ENCODE results near the gene ZNRF2.

GRCh38 chr7:30359957-30360356 is 75.6 kb downstream of the ZNRF2 start:
- TF ChIP-seq POLR2A (IDR thresholded peaks at IDR 0.05; ENCODE audit: low read depth, low read length) (no peak), ELK1 (IDR thresholded peaks at IDR 0.05; ENCODE audit: borderline replicate concordance, low read depth, low read length) (no peak), CTCF (conservative IDR thresholded peaks at IDR 0.05; ENCODE audit: low read depth, low read length) (no peak), SMC3 (IDR thresholded peaks at IDR 0.05; ENCODE audit: low read depth, low read length) (no peak), MXI1 (IDR thresholded peaks at IDR 0.05; ENCODE audit: borderline replicate concordance, low read depth, low read length) (no peak), MAFK (IDR thresholded peaks at IDR 0.05; ENCODE audit: low read depth, low read length) (no peak), RFX5 (IDR thresholded peaks at IDR 0.05; ENCODE audit: low read depth, low read length) (no peak), NFE2L2 (IDR thresholded peaks at IDR 0.05; ENCODE audit: low read depth, low read length) (no peak), RAD21 (IDR thresholded peaks at IDR 0.05; ENCODE audit: low read length) (no peak)
- TF ChIP-seq, protein P1, sequence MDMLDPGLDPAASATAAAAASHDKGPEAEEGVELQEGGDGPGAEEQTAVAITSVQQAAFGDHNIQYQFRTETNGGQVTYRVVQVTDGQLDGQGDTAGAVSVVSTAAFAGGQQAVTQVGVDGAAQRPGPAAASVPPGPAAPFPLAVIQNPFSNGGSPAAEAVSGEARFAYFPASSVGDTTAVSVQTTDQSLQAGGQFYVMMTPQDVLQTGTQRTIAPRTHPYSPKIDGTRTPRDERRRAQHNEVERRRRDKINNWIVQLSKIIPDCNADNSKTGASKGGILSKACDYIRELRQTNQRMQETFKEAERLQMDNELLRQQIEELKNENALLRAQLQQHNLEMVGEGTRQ (IDR thresholded peaks at IDR 0.05; ENCODE audit: low read depth, low read length), result no peak

Data from IMR-90 (cell line).